Measurements from ENCODE around the gene STAT3.

DNA sequence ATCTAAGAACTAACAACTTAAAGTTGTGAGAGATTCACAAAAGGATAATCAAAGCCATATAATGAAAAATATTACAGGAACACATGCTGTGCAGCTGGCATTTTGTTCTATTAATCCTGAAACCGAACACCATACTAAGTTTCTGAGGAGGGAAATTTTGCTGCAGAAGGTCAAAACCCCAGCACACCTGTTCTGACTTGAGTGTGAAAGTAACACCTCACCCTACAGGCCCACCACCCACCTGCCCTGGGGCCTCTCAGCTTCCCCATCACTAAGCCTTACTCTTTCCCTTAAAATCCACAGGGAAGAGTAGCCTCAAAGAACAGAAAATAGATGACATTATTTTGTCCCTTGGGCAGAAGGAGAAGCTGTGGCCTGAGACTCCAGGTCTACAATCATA, 55.2 kb downstream of the STAT3 start:
- TF ChIP-seq, protein P1, sequence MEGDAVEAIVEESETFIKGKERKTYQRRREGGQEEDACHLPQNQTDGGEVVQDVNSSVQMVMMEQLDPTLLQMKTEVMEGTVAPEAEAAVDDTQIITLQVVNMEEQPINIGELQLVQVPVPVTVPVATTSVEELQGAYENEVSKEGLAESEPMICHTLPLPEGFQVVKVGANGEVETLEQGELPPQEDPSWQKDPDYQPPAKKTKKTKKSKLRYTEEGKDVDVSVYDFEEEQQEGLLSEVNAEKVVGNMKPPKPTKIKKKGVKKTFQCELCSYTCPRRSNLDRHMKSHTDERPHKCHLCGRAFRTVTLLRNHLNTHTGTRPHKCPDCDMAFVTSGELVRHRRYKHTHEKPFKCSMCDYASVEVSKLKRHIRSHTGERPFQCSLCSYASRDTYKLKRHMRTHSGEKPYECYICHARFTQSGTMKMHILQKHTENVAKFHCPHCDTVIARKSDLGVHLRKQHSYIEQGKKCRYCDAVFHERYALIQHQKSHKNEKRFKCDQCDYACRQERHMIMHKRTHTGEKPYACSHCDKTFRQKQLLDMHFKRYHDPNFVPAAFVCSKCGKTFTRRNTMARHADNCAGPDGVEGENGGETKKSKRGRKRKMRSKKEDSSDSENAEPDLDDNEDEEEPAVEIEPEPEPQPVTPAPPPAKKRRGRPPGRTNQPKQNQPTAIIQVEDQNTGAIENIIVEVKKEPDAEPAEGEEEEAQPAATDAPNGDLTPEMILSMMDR (IDR thresholded peaks at IDR 0.05) = no peak
- TF ChIP-seq EP300 (IDR thresholded peaks at IDR 0.05) = no peak
